WTC11 (cell line): ENCODE data around the gene FBLN2. TPM values are rescaled to one million over a fixed set of nuclear protein-coding genes. Genes with fewer than 3 reads are reported as not detected.
A peak's percentile ranks its signal among the peaks of the same experiment; 100 is the strongest.

ENCODE experiments used
- ATAC-seq: fragments of 200-7000 bp; cut with Tn5 transposase; 2 replicates; pipeline ENCODE4 v1.10.0; 2021; ENCODE audit warnings: mild to moderate bottlenecking, moderate library complexity
- CTCF ChIA-PET: fragments of 300-600 bp; sonication (Branson Sonifier 250); formaldehyde crosslinking; loops from one replicate; lab custom pipeline; 2021; ENCODE audit warnings: antibody characterized with exemption; lab: Charles Lee
- POLR2A ChIA-PET: fragments of 350-600 bp; sonication (Branson Sonifier 250); formaldehyde crosslinking; loops from one replicate; lab custom pipeline; 2021; ENCODE audit warnings: antibody characterized with exemption; lab: Charles Lee
- DNase-seq: peaks from one replicate; pipeline ENCODE4 v3.0.0; 2021; ENCODE audit warnings: low spot score
- H3K27ac Mint-ChIP-seq: 2 replicates; pipeline ENCODE4 v1.8.0; 2021; ENCODE audit warnings: mixed read lengths
- H3K27me3 Mint-ChIP-seq: 2 replicates; pipeline ENCODE4 v1.8.0; 2021; ENCODE audit warnings: low read depth, mild to moderate bottlenecking, moderate library complexity, mixed read lengths
- H3K36me3 Mint-ChIP-seq: 2 replicates; pipeline ENCODE4 v1.8.0; 2021; ENCODE audit warnings: mixed read lengths
- H3K4me1 Mint-ChIP-seq: 2 replicates; pipeline ENCODE4 v1.8.0; 2022; ENCODE audit warnings: mixed read lengths
- H3K4me3 Mint-ChIP-seq: 2 replicates; pipeline ENCODE4 v1.8.0; 2021; ENCODE audit warnings: mild to moderate bottlenecking, moderate library complexity, mixed read lengths
- H3K9me3 Mint-ChIP-seq: 2 replicates; pipeline ENCODE4 v1.8.0; 2021; ENCODE audit warnings: mixed read lengths
- ATF2 ChIP-seq: sonication (generic); formaldehyde crosslinking; IDR thresholded peaks from 2 replicates; pipeline ENCODE4 v1.8.1; 2022; ENCODE audit warnings: low read depth, missing genetic modification reagents, borderline replicate concordance
- CREB1 ChIP-seq: sonication (generic); formaldehyde crosslinking; IDR thresholded peaks from 2 replicates; pipeline ENCODE4 v1.8.0; 2023; ENCODE audit warnings: mild to moderate bottlenecking, missing genetic modification reagents
- E2F4 ChIP-seq: sonication (generic); formaldehyde crosslinking; IDR thresholded peaks from 2 replicates; pipeline ENCODE4 v1.8.1; 2022; ENCODE audit warnings: low read depth, mild to moderate bottlenecking, moderate library complexity, missing genetic modification reagents, borderline replicate concordance
- E2F5 ChIP-seq: sonication (generic); formaldehyde crosslinking; IDR thresholded peaks from 2 replicates; pipeline ENCODE4 v1.8.1; 2022; ENCODE audit warnings: mild to moderate bottlenecking, moderate library complexity, missing genetic modification reagents
- ELF4 ChIP-seq: sonication (generic); formaldehyde crosslinking; IDR thresholded peaks from 2 replicates; pipeline ENCODE4 v1.8.1; 2022; ENCODE audit warnings: low read depth, mild to moderate bottlenecking, moderate library complexity, missing genetic modification reagents
- EMX1 ChIP-seq: fragments of 250-450 bp; sonication (Bioruptor Pico); IDR thresholded peaks from 2 replicates; pipeline ENCODE4 v1.8.0; 2021; ENCODE audit warnings: mild to moderate bottlenecking
- FOXP1 ChIP-seq: sonication (generic); formaldehyde crosslinking; IDR thresholded peaks from 2 replicates; pipeline ENCODE4 v1.8.0; 2022; ENCODE audit warnings: missing genetic modification reagents, mild to moderate bottlenecking, moderate library complexity, borderline replicate concordance
- FOXP4 ChIP-seq: sonication (generic); formaldehyde crosslinking; IDR thresholded peaks from 2 replicates; pipeline ENCODE4 v1.8.0; 2022; ENCODE audit warnings: mild to moderate bottlenecking, missing genetic modification reagents
- GABPB1 ChIP-seq: sonication (generic); formaldehyde crosslinking; IDR thresholded peaks from 2 replicates; pipeline ENCODE4 v1.8.1; 2023; ENCODE audit warnings: mild to moderate bottlenecking, missing genetic modification reagents
- GRHL2 ChIP-seq: fragments of 250-450 bp; sonication (Bioruptor Pico); IDR thresholded peaks from 2 replicates; pipeline ENCODE4 v1.8.0; 2022; ENCODE audit warnings: mild to moderate bottlenecking, moderate library complexity; ENCODE audit not compliant: insufficient replicate concordance, severe bottlenecking
- HMGXB4 ChIP-seq: sonication (generic); formaldehyde crosslinking; IDR thresholded peaks from 2 replicates; pipeline ENCODE4 v1.8.1; 2023; ENCODE audit warnings: mild to moderate bottlenecking, moderate library complexity, missing genetic modification reagents
- JUN ChIP-seq: sonication (generic); formaldehyde crosslinking; IDR thresholded peaks from 2 replicates; pipeline ENCODE4 v1.8.0; 2023; ENCODE audit warnings: mild to moderate bottlenecking, missing genetic modification reagents
- NFYB ChIP-seq: sonication (generic); formaldehyde crosslinking; conservative IDR thresholded peaks from 2 replicates; pipeline ENCODE4 v1.8.0; 2022; ENCODE audit warnings: low read depth, missing genetic modification reagents
- NR3C1 ChIP-seq: sonication (generic); formaldehyde crosslinking; conservative IDR thresholded peaks from 2 replicates; pipeline ENCODE4 v1.8.1; 2023; ENCODE audit warnings: low read depth, mild to moderate bottlenecking, missing genetic modification reagents
- PRDM15 ChIP-seq: sonication (generic); formaldehyde crosslinking; IDR thresholded peaks from 2 replicates; pipeline ENCODE4 v1.8.0; 2022; ENCODE audit warnings: missing genetic modification reagents
- PRRX2 ChIP-seq: fragments of 250-450 bp; sonication (Bioruptor Pico); IDR thresholded peaks from 2 replicates; pipeline ENCODE4 v1.8.0; 2021; ENCODE audit warnings: mild to moderate bottlenecking
- RORB ChIP-seq: fragments of 250-450 bp; sonication (Bioruptor Pico); IDR thresholded peaks from 2 replicates; pipeline ENCODE4 v1.9.0; 2021; ENCODE audit warnings: mild to moderate bottlenecking
- TEAD1 ChIP-seq: sonication (generic); formaldehyde crosslinking; IDR thresholded peaks from 2 replicates; pipeline ENCODE4 v1.8.0; 2022; ENCODE audit warnings: mild to moderate bottlenecking, missing genetic modification reagents
- USF2 ChIP-seq: sonication (generic); formaldehyde crosslinking; IDR thresholded peaks from 2 replicates; pipeline ENCODE4 v1.8.1; 2023; ENCODE audit warnings: mild to moderate bottlenecking, missing genetic modification reagents, moderate library complexity
- ZBTB43 ChIP-seq: sonication (generic); formaldehyde crosslinking; IDR thresholded peaks from 2 replicates; pipeline ENCODE4 v1.8.1; 2023; ENCODE audit warnings: mild to moderate bottlenecking, missing genetic modification reagents
- total RNA-seq: library from RNA; stranded (reverse); gene quantifications from 3 replicates; pipeline ENCODE4 v1.2.3, GENCODE V29; 2021

The FBLN2 gene
- total RNA-seq, 1 experiment from 2014 or later, result 20.7 TPM

GRCh38 chr3:13637311-13637891 is 88.5 kb downstream of the FBLN2 start:
- TF ChIP-seq E2F5 (no peak), FOXP1 (0 out of 2 replicates have a peak, but pooled peaks have one; percentile 17), CREB1 (no peak), TEAD1 (CRISPR knock-in tag) (no peak), E2F4 (CRISPR knock-in tag) (no peak), NR3C1 (CRISPR knock-in tag) (no peak), NFYB (CRISPR knock-in tag) (no peak), JUN (CRISPR knock-in tag) (no peak), RORB (no peak), ELF4 (CRISPR knock-in tag) (no peak), PRRX2 (CRISPR knock-in tag) (no peak), HMGXB4 (CRISPR knock-in tag) (no peak), ATF2 (no peak), PRDM15 (peak; percentile 75), GABPB1 (CRISPR knock-in tag) (no peak), GRHL2 (no peak)
- CTCF ChIA-PET, result interaction anchor here (0.7 to 2.9 kb wide), 9 partner anchors 11 to 143 kb away, joined by 3 to 19 read pairs (median 4); no protein-coding TSS in a partner anchor
- DNase-seq, result no peak
- Mint-ChIP-seq H3K36me3 (no peaks in the 10 kb centered on the region), H3K27ac (no peak overlapping the region), H3K4me1 (no peaks in the 10 kb centered on the region), H3K27me3 (no peaks in the 10 kb centered on the region; the same call in 1 of the 2 replicates), H3K9me3 (no peaks in the 10 kb centered on the region), H3K4me3 (no peak overlapping the region)
- no peak for ATAC-seq
- POLR2A ChIA-PET, result no interaction called here

- ATAC-seq, result no peak
- H3K36me3 Mint-ChIP-seq, result no peaks in the 10 kb centered on the region
- ChIA-PET CTCF (interaction anchor here (0.9 to 4.0 kb wide), 5 partner anchors 11 to 142 kb away, joined by 3 to 19 read pairs (median 11); no protein-coding TSS in a partner anchor), POLR2A (no interaction called here)
- no peaks in the 10 kb centered on the region for H3K9me3 Mint-ChIP-seq
- no peak overlapping the region for H3K27ac Mint-ChIP-seq
- no peaks in the 10 kb centered on the region; the same call in 1 of the 2 replicates for H3K27me3 Mint-ChIP-seq
- H3K4me3 Mint-ChIP-seq, result no peak overlapping the region
- no peak for DNase-seq
- no peaks in the 10 kb centered on the region for H3K4me1 Mint-ChIP-seq
- no peak for TF ChIP-seq PRRX2 (CRISPR knock-in tag)
- no peak for TF ChIP-seq FOXP4 (CRISPR knock-in tag)
- no peak for TF ChIP-seq EMX1
- TF ChIP-seq ZBTB43, result no peak
- no peak for TF ChIP-seq USF2 (CRISPR knock-in tag)
Observed at GRCh38 chr3:13637953-13638352, 89.0 kb downstream of the FBLN2 start.
